ENCODE measurements around the gene COQ3. TPM values are rescaled to one million over a fixed set of nuclear protein-coding genes. Genes with fewer than 3 reads are reported as not detected.

COQ3 gene
- total RNA-seq, 1 donor from 2014 or later, result 3.3 TPM

DNA sequence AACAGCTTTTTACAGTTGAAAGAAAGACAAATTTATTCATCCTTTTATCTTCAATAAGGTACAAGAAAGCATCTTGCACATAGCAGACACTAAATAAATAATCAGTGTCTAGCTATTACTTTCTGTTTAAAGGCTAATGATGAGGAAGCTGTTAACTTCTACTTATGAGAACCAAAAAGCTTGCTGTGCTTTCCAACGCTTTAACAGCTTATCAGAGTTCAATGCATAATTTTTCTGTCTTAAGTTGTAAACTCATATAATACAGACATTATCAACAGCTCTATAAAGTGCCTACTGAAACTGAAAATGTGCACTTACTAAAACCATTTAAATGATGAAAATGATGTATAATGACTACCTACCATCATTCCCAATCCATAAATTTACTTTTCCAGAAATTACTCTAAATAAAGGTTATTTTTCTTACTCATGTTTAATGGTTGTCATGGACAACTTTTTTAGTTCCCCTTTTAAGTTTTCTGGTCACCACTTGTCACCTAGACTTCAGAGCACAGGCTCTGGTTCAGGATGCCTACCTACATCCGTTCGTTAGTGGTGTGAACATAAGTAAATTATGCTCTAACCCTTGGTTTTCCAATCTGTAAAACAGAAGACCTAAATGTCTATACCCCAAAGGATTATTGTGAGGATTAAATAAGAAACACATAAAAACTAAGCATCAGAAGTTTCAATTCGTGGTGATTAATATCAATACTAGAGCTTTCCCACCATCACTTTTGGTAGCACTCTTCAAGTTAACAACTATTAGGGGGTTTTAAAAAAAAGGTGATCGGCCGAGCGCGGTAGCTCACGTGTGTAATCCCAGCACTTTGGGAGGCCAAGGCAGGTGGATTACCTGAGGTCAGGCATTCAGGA is 23.1 kb upstream of the COQ3 start:
- TF ChIP-seq, protein P1, sequence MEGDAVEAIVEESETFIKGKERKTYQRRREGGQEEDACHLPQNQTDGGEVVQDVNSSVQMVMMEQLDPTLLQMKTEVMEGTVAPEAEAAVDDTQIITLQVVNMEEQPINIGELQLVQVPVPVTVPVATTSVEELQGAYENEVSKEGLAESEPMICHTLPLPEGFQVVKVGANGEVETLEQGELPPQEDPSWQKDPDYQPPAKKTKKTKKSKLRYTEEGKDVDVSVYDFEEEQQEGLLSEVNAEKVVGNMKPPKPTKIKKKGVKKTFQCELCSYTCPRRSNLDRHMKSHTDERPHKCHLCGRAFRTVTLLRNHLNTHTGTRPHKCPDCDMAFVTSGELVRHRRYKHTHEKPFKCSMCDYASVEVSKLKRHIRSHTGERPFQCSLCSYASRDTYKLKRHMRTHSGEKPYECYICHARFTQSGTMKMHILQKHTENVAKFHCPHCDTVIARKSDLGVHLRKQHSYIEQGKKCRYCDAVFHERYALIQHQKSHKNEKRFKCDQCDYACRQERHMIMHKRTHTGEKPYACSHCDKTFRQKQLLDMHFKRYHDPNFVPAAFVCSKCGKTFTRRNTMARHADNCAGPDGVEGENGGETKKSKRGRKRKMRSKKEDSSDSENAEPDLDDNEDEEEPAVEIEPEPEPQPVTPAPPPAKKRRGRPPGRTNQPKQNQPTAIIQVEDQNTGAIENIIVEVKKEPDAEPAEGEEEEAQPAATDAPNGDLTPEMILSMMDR (IDR thresholded peaks at IDR 0.05; ENCODE audit: insufficient read depth, low read length, poor library complexity, severe bottlenecking), result no peak
- no peaks in the 10 kb centered on the region for H3K27me3 ChIP-seq (ENCODE audit: control insufficient read depth, insufficient read depth, low read length)

DNA sequence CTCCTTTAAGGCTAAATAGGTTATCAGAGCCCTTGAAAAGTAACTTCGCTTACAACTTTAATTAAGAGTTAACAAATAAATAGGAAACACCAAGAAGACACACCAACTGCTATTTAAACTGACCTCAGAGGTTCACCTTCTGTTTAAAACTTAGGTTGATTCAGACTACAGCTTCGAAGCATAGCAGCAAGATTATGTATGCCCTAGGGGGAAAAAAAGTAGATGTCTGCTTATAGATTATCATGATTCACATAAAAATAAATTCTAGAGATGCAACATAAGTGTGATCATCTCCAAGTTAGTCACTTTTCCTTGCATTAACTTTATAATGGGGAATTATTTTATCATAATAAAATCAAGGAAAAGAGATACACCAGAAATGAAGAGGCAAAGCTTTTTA is 22.2 kb upstream of the COQ3 start:
- Histone ChIP-seq H3K36me3 (ENCODE audit: control insufficient read depth, insufficient read depth, low read length) (no peaks in the 10 kb centered on the region), H3K4me3 (ENCODE audit: low read depth, low read length) (no peak overlapping the region), H3K27me3 (ENCODE audit: control insufficient read depth, insufficient read depth, low read length) (no peaks in the 10 kb centered on the region)
- TF ChIP-seq, protein P1 (IDR thresholded peaks at IDR 0.05; ENCODE audit: insufficient read depth, low read length, poor library complexity, severe bottlenecking), result no peak
- DNase-seq (ENCODE audit: low read depth), result no peak

More for the DNA sequence above, 23.1 kb upstream of the COQ3 start:
- no peaks in the 10 kb centered on the region for H3K36me3 ChIP-seq (ENCODE audit: control insufficient read depth, insufficient read depth, low read length)
- H3K4me3 ChIP-seq (ENCODE audit: low read depth, low read length), result no peak overlapping the region
- no peak for DNase-seq (ENCODE audit: low read depth)

DNA sequence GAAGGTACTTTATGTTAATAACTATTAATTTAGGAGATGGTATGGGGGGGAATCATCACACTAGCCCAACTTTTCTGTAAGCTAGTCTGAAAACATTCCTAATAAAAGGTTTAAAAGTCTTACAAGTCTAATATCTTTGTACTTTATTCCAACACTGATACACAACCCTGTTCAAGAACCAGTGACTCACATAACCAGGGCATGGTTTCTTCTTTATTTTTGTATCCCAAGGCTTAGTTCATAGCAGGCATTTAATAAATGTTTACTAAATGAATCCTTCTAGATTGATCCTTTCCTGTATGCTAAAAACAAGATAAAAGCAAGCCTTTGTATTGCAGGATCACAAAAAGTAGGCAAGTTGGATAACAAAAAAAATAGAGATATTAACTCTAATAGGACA is 21.5 kb upstream of the COQ3 start:
- H3K4me3 ChIP-seq (ENCODE audit: low read depth, low read length), result no peak overlapping the region
- no peaks in the 10 kb centered on the region for H3K27me3 ChIP-seq (ENCODE audit: control insufficient read depth, insufficient read depth, low read length)
- DNase-seq (ENCODE audit: low read depth), result no peak
- TF ChIP-seq, protein P1 (IDR thresholded peaks at IDR 0.05; ENCODE audit: insufficient read depth, low read length, poor library complexity, severe bottlenecking), result no peak
- H3K36me3 ChIP-seq (ENCODE audit: control insufficient read depth, insufficient read depth, low read length), result no peaks in the 10 kb centered on the region

DNA sequence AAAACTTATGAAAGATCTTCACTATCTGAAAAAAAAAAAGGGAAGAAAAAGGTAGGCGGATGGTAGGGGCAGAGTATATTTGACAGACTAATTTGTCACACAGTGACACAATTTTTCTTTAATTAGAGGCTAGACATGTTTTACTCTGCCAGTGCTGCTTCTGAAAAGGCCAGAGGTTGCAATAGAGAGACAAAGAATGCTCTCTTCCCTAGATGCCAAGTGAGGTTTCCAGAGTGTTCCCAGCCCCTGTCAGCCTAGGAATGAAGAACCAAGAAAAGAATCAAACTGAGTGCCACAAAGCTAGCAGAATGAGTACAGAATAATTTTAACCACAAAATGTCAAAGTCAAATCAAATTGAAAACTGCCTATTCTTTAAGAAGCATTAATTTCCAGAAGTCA is 18.1 kb upstream of the COQ3 start:
- TF ChIP-seq, protein P1 (IDR thresholded peaks at IDR 0.05; ENCODE audit: insufficient read depth, low read length, poor library complexity, severe bottlenecking), result no peak
- no peaks in the 10 kb centered on the region for H3K27me3 ChIP-seq (ENCODE audit: control insufficient read depth, insufficient read depth, low read length)
- H3K36me3 ChIP-seq (ENCODE audit: control insufficient read depth, insufficient read depth, low read length), result peaks cover 3% of the 10 kb centered on the region
- no peak overlapping the region for H3K4me3 ChIP-seq (ENCODE audit: low read depth, low read length)
- DNase-seq (ENCODE audit: low read depth), result no peak

DNA sequence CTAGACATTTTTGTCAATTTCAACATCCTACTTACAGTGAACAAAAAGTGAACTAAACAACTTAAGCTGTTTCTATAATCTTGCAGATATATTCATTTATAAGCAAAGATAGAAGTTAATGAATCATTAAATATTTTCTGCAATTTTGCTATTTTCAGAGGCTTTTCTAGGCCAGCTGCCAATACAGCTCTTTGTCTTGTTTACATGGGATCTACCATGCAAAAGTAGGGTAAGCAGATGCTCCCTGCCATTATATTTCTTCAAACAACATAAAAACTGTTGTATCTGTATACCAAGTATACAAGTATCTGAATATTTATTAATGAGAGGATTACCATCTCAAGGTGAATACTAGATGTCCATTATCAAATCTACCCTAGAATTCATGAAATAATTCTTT is 15.7 kb upstream of the COQ3 start:
- peaks cover 3% of the 10 kb centered on the region for H3K36me3 ChIP-seq (ENCODE audit: control insufficient read depth, insufficient read depth, low read length)

More for the DNA sequence above, 15.7 kb upstream of the COQ3 start:
- no peak for DNase-seq (ENCODE audit: low read depth)
- Histone ChIP-seq H3K27me3 (ENCODE audit: control insufficient read depth, insufficient read depth, low read length) (no peaks in the 10 kb centered on the region), H3K4me3 (ENCODE audit: low read depth, low read length) (no peak overlapping the region)
- TF ChIP-seq, protein P1 (IDR thresholded peaks at IDR 0.05; ENCODE audit: insufficient read depth, low read length, poor library complexity, severe bottlenecking), result no peak

Data from kidney epithelial cell (primary cell).